ENCODE data around the gene NR2E3.

DNA sequence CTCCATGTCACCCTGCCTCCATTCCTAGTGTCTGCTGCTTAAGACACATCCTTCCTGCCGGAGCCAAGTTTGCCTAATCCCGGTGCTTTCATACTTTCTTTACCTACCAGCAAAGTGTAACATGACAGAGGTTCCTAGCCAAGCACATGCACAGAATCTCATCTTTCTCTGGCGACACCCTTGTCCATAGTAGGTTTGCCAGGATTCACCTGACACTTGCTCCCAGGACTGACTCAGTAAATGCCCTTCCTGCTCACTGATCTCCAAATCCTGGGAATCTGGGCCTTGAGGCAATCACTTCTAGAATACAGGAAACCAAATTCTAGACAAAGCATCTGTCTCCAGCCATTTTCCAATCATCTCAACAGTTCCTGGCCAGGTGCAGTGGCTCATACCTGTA, 10.2 kb upstream of the NR2E3 start:
- TF ChIP-seq GATA2 (IDR thresholded peaks at IDR 0.05; ENCODE audit: low read depth, low read length): no peak
- TF ChIP-seq GATA3 (IDR thresholded peaks at IDR 0.05; ENCODE audit: low read depth, low read length): no peak

Measured in SH-SY5Y (cell line).